K562 (cell line): ENCODE results near the gene HS6ST1. TPM values are rescaled to one million over a fixed set of nuclear protein-coding genes. Genes with fewer than 3 reads are reported as not detected.

ENCODE experiments used
- ATAC-seq: fragments of 200-7000 bp; cut with Tn5 transposase; 3 replicates; pipeline ENCODE4 v1.9.1; 2020; ENCODE audit warnings: moderate library complexity
- BruUV-seq: library from RNA; stranded (reverse); fragments of 400-500 nt; replicated peaks from 2 replicates; lab custom pipeline; 2021; lab: Mats Ljungman, UMichigan
- CTCF ChIA-PET: fragments of 300-600 bp; formaldehyde crosslinking; extraction: SDS; loops from one replicate; lab custom pipeline; 2021; ENCODE audit warnings: low intra/inter-chr PET ratio; lab: Yijun Ruan, JAX
- POLR2A ChIA-PET: fragments of 300-600, 350-650 bp; sonication (Branson Sonifier 250); formaldehyde crosslinking; extraction: SDS; loops from one replicate; lab custom pipeline; 2021; ENCODE audit warnings: antibody characterized with exemption, inconsistent platforms; lab: Yijun Ruan, JAX
- DNase-seq, 4 experiments: peaks; one replicate each; pipeline versions ENCODE4 v3.0.0 to v3.0.0-alpha.2; 2011 to 2018; ENCODE audit warnings: low spot score in 3 of 4, mixed read lengths in 3 of 4; ENCODE audit errors: extremely low read depth in 1 of 4
- FAIRE-seq: peaks from 2 replicates; lab custom pipeline; 2011; peaks lifted over from hg19 to GRCh38; lab: Jason Lieb, UNC
- H2AFZ ChIP-seq: 2 replicates; pipeline ENCODE4 v1.6.0; 2011; ENCODE audit warnings: low read depth, low read length, control low read depth, inconsistent platforms
- H3K27ac ChIP-seq: fragments of 200-600 bp; 3 replicates; pipeline ENCODE4 v1.8.0; 2011; ENCODE audit warnings: low read depth, mild to moderate bottlenecking, control low read depth, inconsistent platforms, low read length, moderate library complexity, mixed read lengths; ENCODE audit errors: extremely low read depth
- H3K27me3 ChIP-seq, 2 experiments: fragments of 300-600 bp in 1 of 2; 2 replicates in 1 of 2; 3 replicates in 1 of 2; pipeline versions ENCODE4 v1.6.0 to v1.8.0; 2011; ENCODE audit warnings: inconsistent platforms in 2 of 2, low read length in 2 of 2, mild to moderate bottlenecking in 1 of 2, mixed read lengths in 1 of 2, moderate library complexity in 1 of 2; ENCODE audit not compliant: control insufficient read depth in 2 of 2, insufficient read depth in 2 of 2
- H3K36me3 ChIP-seq: fragments of 300-600 bp; 3 replicates; pipeline ENCODE4 v1.8.0; 2011; ENCODE audit warnings: mild to moderate bottlenecking, low read length, inconsistent platforms; ENCODE audit not compliant: control insufficient read depth, insufficient read depth
- H3K4me1 ChIP-seq, 2 experiments: fragments of 200-600 bp in 1 of 2; replicated peaks in 1 of 2; 2 replicates in 1 of 2; 3 replicates in 1 of 2; pipeline versions ENCODE4 v1.5.1 to v1.8.0; 2011; ENCODE audit warnings: inconsistent platforms in 2 of 2, low read length in 2 of 2, mild to moderate bottlenecking in 1 of 2, mixed read lengths in 1 of 2, moderate library complexity in 1 of 2; ENCODE audit not compliant: control insufficient read depth in 2 of 2, insufficient read depth in 2 of 2
- H3K4me2 ChIP-seq: 2 replicates; pipeline ENCODE4 v1.6.1; 2011; ENCODE audit warnings: low read length, control low read depth, inconsistent platforms, mixed read lengths; ENCODE audit not compliant: insufficient read depth
- H3K4me3 ChIP-seq: fragments of 200-600 bp; sonication (generic), shearing (Covaris generic); 2 replicates; pipeline ENCODE4 v1.5.1; 2016; ENCODE audit warnings: control low read depth, inconsistent platforms
- H3K79me2 ChIP-seq: fragments of 200-600 bp; 3 replicates; pipeline ENCODE4 v1.8.0; 2011; ENCODE audit warnings: low read length, inconsistent platforms; ENCODE audit not compliant: control insufficient read depth, insufficient read depth
- H3K9ac ChIP-seq, 2 experiments: 2 replicates each; pipeline versions ENCODE4 v1.6.0 to v1.6.1; 2011; ENCODE audit warnings: low read depth in 2 of 2, low read length in 2 of 2, control low read depth in 1 of 2, inconsistent platforms in 1 of 2, mild to moderate bottlenecking in 1 of 2, mixed read lengths in 1 of 2; ENCODE audit not compliant: insufficient read depth in 1 of 2
- H3K9me1 ChIP-seq: one replicate; pipeline ENCODE4 v1.6.0; 2011; ENCODE audit warnings: inconsistent platforms, mild to moderate bottlenecking, low read length, moderate library complexity; ENCODE audit not compliant: control insufficient read depth, insufficient read depth
- H3K9me3 ChIP-seq: replicated peaks from 2 replicates; pipeline ENCODE4 v1.5.1; 2011; ENCODE audit warnings: low read depth, low read length, inconsistent platforms; ENCODE audit not compliant: control insufficient read depth, insufficient read depth
- H4K20me1 ChIP-seq: replicated peaks from 2 replicates; pipeline ENCODE4 v1.6.1; 2011; ENCODE audit warnings: low read length, inconsistent platforms, mixed read lengths; ENCODE audit not compliant: control insufficient read depth, insufficient read depth
- BDP1 ChIP-seq: IDR thresholded peaks from 3 replicates; pipeline ENCODE4 v1.6.1; 2011; ENCODE audit not compliant: insufficient read length, insufficient read depth
- DPF2 ChIP-seq: fragments of 450-650 bp; IDR thresholded peaks from 2 replicates; pipeline ENCODE4 v1.6.1; 2016
- EWSR1 ChIP-seq: fragments of 450-650 bp; IDR thresholded peaks from 2 replicates; pipeline ENCODE4 v1.6.1; 2018; ENCODE audit warnings: borderline replicate concordance, mild to moderate bottlenecking, low read depth, moderate library complexity; ENCODE audit not compliant: partially characterized antibody
- GATAD2A ChIP-seq: fragments of 450-650 bp; IDR thresholded peaks from 2 replicates; pipeline ENCODE4 v1.6.1; 2017
- KLF1 ChIP-seq: fragments of 450-650 bp; IDR thresholded peaks from 2 replicates; pipeline ENCODE4 v1.6.1; 2016; ENCODE audit warnings: missing genetic modification characterization, missing compliant biosample characterization
- MAZ ChIP-seq, 2 experiments: fragments of 450-650 bp in 1 of 2; sonication (generic) in 1 of 2; formaldehyde crosslinking; IDR thresholded peaks in 1 of 2; conservative IDR thresholded peaks in 1 of 2; 2 replicates each; pipeline versions ENCODE4 v1.4.0 to v1.5.0; 2020; ENCODE audit warnings: mild to moderate bottlenecking in 1 of 2, missing genetic modification reagents in 1 of 2
- MEF2A ChIP-seq: IDR thresholded peaks from 2 replicates; pipeline ENCODE4 v1.6.1; 2011; ENCODE audit warnings: low read depth, mild to moderate bottlenecking, low read length, moderate library complexity; ENCODE audit not compliant: control insufficient read depth
- NFATC3 ChIP-seq: fragments of 450-650 bp; IDR thresholded peaks from 2 replicates; pipeline ENCODE4 v1.6.1; 2017; ENCODE audit warnings: mild to moderate bottlenecking
- PCBP2 ChIP-seq: fragments of 200-400 bp; formaldehyde crosslinking; IDR thresholded peaks from 2 replicates; pipeline ENCODE4 v1.6.1; 2018; ENCODE audit warnings: low read length, low read depth, mild to moderate bottlenecking, moderate library complexity; ENCODE audit not compliant: poor library complexity, severe bottlenecking
- RFX7 ChIP-seq: fragments of 250-450 bp; sonication (Bioruptor Pico); IDR thresholded peaks from 2 replicates; pipeline ENCODE4 v1.5.1; 2021; ENCODE audit warnings: mild to moderate bottlenecking
- ZC3H4 ChIP-seq: sonication (generic); formaldehyde crosslinking; IDR thresholded peaks from 2 replicates; pipeline ENCODE4 v1.9.0; 2021; ENCODE audit warnings: missing genetic modification reagents, borderline replicate concordance
- ZNF316 ChIP-seq: fragments of 450-650 bp; IDR thresholded peaks from 2 replicates; pipeline ENCODE4 v1.6.1; 2016
- ZSCAN32 ChIP-seq: fragments of 450-650 bp; formaldehyde crosslinking; IDR thresholded peaks from 2 replicates; pipeline ENCODE4 v1.4.0; 2020; ENCODE audit warnings: mild to moderate bottlenecking, moderate library complexity
- WGBS: fragments of 100-300 bp; shearing (Covaris generic); methylation state at CpG from one replicate; pipeline ENCODE4 v1.1.6; 2016; ENCODE audit warnings: low coverage, mixed read lengths; ENCODE audit not compliant: insufficient coverage; ENCODE audit errors: missing lambda C conversion rate; 5-methylcytosine and 5-hydroxymethylcytosine counted together
- in situ Hi-C: fragments of 300-500 bp; cut with MboI; formaldehyde crosslinking; loops from 4 replicates; pipeline ENCODE4 v1.15.0; 2018; ENCODE audit warnings: inconsistent platforms, mixed read lengths
- intact Hi-C: fragments of 100-400 bp; cut with micrococcal nuclease; formaldehyde crosslinking; loops from 2 replicates; pipeline ENCODE4 v1.14.2; 2022
- polyA plus RNA-seq, 8 experiments: library from polyadenylated mRNA; depleted of rRNA in 4 of 8; stranded (reverse) in 5 of 8; unstranded in 3 of 8; fragments of >200 nt; fragmentation: Nextera tagmentation in 2 of 8; fragmentation: Illumina TruSeq in 1 of 8; extraction: Ambion mirVana in 2 of 8; extraction: Trizol in 1 of 8; gene quantifications; 2 replicates each; pipeline versions ENCODE4 v1.2.1 to v1.2.3, GENCODE V29; 2011 to 2014; ENCODE audit warnings: inconsistent platforms in 1 of 8, missing spikeins in 1 of 8
- total RNA-seq, 7 experiments: library from RNA; depleted of rRNA in 6 of 7; stranded (reverse); fragments of >200 nt in 6 of 7; fragmentation: Illumina TruSeq in 2 of 7; extraction: Trizol in 2 of 7; gene quantifications; 2 replicates each; pipeline versions ENCODE4 v1.2.1 to v1.2.3, GENCODE V29; 2011 to 2021; ENCODE audit warnings: low replicate concordance in 1 of 7
- TF ChIP-seq, protein P1 (sequence below): sonication (generic); formaldehyde crosslinking; IDR thresholded peaks from 2 replicates; pipeline ENCODE4 v1.8.0; 2022; ENCODE audit warnings: mild to moderate bottlenecking, low read depth, missing genetic modification reagents
- TF ChIP-seq, protein P2 (sequence below): fragments of 200-800 bp; sonication (Bioruptor generic); IDR thresholded peaks from 2 replicates; pipeline ENCODE4 v1.6.1; 2017; ENCODE audit warnings: missing genetic modification characterization, missing compliant biosample characterization
- TF ChIP-seq, protein P3 (sequence below): fragments of 450-650 bp; IDR thresholded peaks from 2 replicates; pipeline ENCODE4 v1.6.1; 2016; ENCODE audit warnings: low read depth, mild to moderate bottlenecking, moderate library complexity
- TF ChIP-seq, protein P4 (sequence below): fragments of 450-650 bp; conservative IDR thresholded peaks from 2 replicates; pipeline ENCODE4 v1.6.1; 2016; ENCODE audit warnings: missing genetic modification characterization, low read depth, mild to moderate bottlenecking, control low read depth, missing compliant biosample characterization

HS6ST1 gene
- total and polyA plus RNA-seq, 9 of the 15 experiments (the other 6 are each of a cell fraction or from before 2014, with no cell fraction given) = 0.06 to 7.4 (median 3.8) TPM

DNA sequence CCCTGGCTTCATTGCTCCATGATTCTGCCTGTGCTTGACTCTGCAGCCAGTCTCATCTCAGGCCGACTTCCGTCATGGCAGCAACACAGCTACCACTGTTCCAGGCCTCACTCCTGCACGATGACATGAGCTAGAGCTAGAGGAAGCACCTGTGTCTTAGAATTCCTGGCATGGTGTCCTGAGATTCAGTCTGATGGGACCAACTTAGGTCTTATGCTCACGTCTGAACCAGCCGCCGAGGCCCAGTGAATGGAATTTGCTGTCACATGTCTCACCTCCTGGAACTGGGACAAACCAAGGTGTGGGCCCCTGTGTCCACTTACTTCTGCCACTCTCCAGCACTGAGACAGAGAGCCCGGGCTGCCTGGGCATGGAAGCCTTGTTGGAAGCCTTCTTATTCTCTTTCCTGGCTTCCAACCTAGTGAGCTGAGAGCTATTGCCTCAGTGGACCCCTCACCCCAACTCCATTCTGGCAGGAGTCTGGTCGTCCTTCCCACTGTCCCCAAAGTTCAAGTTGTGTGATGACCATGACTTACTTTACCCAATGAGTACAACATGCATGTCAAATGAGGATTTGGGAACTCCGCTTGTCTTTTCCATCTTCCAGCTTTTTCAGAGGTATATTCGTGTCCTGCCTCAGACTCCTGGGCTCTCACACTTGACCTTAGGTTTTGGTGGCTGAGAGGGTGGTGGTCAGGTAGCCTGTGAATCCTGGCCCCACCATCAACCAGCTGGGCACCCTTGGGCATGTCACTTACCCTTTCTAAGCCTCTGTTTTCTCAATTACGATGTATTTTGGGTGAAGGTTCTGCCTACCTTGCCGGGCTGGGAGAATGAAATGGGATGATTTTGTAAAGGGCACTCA lies 39.1 kb upstream of the HS6ST1 start:
- Histone ChIP-seq H3K27ac (no peak overlapping the region), H3K4me3 (no peak overlapping the region), H4K20me1 (0 out of 2 replicates have a peak, but pooled peaks cover 6% of the 10 kb centered on the region), H2AFZ (no peak overlapping the region), H3K9me1 (no peaks in the 10 kb centered on the region), H3K4me1 (no peaks in the 10 kb centered on the region), H3K9me3 (no peaks in the 10 kb centered on the region), H3K4me2 (no peak overlapping the region), H3K79me2 (no peaks in the 10 kb centered on the region), H3K9ac (no peak overlapping the region), H3K27me3 (peaks cover 19 to 60% of the 10 kb centered on the region in 2 experiments), H3K36me3 (no peaks in the 10 kb centered on the region)
- intact Hi-C loops (no loop called here), in situ Hi-C loops (no loop called here)
- no peak for ATAC-seq
- DNase-seq = no peak
- TF ChIP-seq, protein P1, sequence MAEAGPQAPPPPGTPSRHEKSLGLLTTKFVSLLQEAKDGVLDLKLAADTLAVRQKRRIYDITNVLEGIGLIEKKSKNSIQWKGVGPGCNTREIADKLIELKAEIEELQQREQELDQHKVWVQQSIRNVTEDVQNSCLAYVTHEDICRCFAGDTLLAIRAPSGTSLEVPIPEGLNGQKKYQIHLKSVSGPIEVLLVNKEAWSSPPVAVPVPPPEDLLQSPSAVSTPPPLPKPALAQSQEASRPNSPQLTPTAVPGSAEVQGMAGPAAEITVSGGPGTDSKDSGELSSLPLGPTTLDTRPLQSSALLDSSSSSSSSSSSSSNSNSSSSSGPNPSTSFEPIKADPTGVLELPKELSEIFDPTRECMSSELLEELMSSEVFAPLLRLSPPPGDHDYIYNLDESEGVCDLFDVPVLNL (CRISPR knock-in tag) = no peak
- TF ChIP-seq, protein P2, sequence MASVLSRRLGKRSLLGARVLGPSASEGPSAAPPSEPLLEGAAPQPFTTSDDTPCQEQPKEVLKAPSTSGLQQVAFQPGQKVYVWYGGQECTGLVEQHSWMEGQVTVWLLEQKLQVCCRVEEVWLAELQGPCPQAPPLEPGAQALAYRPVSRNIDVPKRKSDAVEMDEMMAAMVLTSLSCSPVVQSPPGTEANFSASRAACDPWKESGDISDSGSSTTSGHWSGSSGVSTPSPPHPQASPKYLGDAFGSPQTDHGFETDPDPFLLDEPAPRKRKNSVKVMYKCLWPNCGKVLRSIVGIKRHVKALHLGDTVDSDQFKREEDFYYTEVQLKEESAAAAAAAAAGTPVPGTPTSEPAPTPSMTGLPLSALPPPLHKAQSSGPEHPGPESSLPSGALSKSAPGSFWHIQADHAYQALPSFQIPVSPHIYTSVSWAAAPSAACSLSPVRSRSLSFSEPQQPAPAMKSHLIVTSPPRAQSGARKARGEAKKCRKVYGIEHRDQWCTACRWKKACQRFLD (CRISPR knock-in tag) = no peak
- no peak for TF ChIP-seq KLF1
- TF ChIP-seq DPF2 = no peak
- no peak for TF ChIP-seq GATAD2A
- no peak for TF ChIP-seq NFATC3
- TF ChIP-seq, protein P3, sequence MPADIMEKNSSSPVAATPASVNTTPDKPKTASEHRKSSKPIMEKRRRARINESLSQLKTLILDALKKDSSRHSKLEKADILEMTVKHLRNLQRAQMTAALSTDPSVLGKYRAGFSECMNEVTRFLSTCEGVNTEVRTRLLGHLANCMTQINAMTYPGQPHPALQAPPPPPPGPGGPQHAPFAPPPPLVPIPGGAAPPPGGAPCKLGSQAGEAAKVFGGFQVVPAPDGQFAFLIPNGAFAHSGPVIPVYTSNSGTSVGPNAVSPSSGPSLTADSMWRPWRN = no peak
- no peak for TF ChIP-seq ZSCAN32
- TF ChIP-seq PCBP2 = no peak
- no peak for TF ChIP-seq MAZ (CRISPR knock-in tag; conservative IDR thresholded peaks at IDR 0.05 in 1 of 2, IDR thresholded peaks at IDR 0.05 in 1 of 2)
- TF ChIP-seq, protein P4, sequence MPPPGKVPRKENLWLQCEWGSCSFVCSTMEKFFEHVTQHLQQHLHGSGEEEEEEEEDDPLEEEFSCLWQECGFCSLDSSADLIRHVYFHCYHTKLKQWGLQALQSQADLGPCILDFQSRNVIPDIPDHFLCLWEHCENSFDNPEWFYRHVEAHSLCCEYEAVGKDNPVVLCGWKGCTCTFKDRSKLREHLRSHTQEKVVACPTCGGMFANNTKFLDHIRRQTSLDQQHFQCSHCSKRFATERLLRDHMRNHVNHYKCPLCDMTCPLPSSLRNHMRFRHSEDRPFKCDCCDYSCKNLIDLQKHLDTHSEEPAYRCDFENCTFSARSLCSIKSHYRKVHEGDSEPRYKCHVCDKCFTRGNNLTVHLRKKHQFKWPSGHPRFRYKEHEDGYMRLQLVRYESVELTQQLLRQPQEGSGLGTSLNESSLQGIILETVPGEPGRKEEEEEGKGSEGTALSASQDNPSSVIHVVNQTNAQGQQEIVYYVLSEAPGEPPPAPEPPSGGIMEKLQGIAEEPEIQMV = no peak
- no peak for TF ChIP-seq RFX7 (CRISPR knock-in tag)
- TF ChIP-seq MEF2A = no peak
- no peak for TF ChIP-seq ZNF316
- no peak for TF ChIP-seq ZC3H4 (CRISPR knock-in tag)
- no peak for TF ChIP-seq EWSR1
- TF ChIP-seq BDP1 = no peak
- POLR2A ChIA-PET = no interaction called here
- CTCF ChIA-PET = no interaction called here
- no TSS peak for BruUV-seq
- FAIRE-seq = no peak
- WGBS = 0% methylated on average over 12 of the region's 12 CpGs
